Measurements from ENCODE around the gene PLEKHM1. TPM values are rescaled to one million over a fixed set of nuclear protein-coding genes. Genes with fewer than 3 reads are reported as not detected.

Gene PLEKHM1
- total RNA-seq, 1 donor from 2014 or later: 41.7 TPM

- H3K4me1 Mint-ChIP-seq (ENCODE audit: unreplicated experiment): peaks cover 20% of the 10 kb centered on the region
- H3K36me3 Mint-ChIP-seq (ENCODE audit: unreplicated experiment): no peaks in the 10 kb centered on the region
- no peak for DNase-seq (ENCODE audit: extremely low spot score, unreplicated experiment)
- H3K9me3 Mint-ChIP-seq (ENCODE audit: unreplicated experiment): no peaks in the 10 kb centered on the region
- H3K27me3 Mint-ChIP-seq (ENCODE audit: unreplicated experiment): peaks cover 53% of the 10 kb centered on the region
- H3K4me3 Mint-ChIP-seq (ENCODE audit: unreplicated experiment): no peak overlapping the region
- no peak for TF ChIP-seq CTCF (IDR thresholded peaks at IDR 0.05)
- H3K27ac Mint-ChIP-seq (ENCODE audit: unreplicated experiment): no peak overlapping the region
Observed at GRCh38 chr17:45424769-45425124, 65.8 kb downstream of the PLEKHM1 start.

GRCh38 chr17:45423975-45424335 lies 66.6 kb downstream of the PLEKHM1 start:
- no peak for TF ChIP-seq CTCF (IDR thresholded peaks at IDR 0.05)
- Mint-ChIP-seq H3K9me3 (ENCODE audit: unreplicated experiment) (no peaks in the 10 kb centered on the region), H3K4me3 (ENCODE audit: unreplicated experiment) (no peak overlapping the region), H3K4me1 (ENCODE audit: unreplicated experiment) (peaks cover 18% of the 10 kb centered on the region), H3K36me3 (ENCODE audit: unreplicated experiment) (peaks cover 2% of the 10 kb centered on the region), H3K27me3 (ENCODE audit: unreplicated experiment) (peaks cover 56% of the 10 kb centered on the region), H3K27ac (ENCODE audit: unreplicated experiment) (no peak overlapping the region)
- DNase-seq (ENCODE audit: extremely low spot score, unreplicated experiment): no peak

- DNase-seq (ENCODE audit: extremely low spot score, unreplicated experiment): no peak
- H3K4me1 Mint-ChIP-seq (ENCODE audit: unreplicated experiment): peaks cover 13% of the 10 kb centered on the region
- no peak for TF ChIP-seq CTCF (IDR thresholded peaks at IDR 0.05)
- H3K27me3 Mint-ChIP-seq (ENCODE audit: unreplicated experiment): peaks cover 52% of the 10 kb centered on the region
- H3K9me3 Mint-ChIP-seq (ENCODE audit: unreplicated experiment): no peaks in the 10 kb centered on the region
- H3K4me3 Mint-ChIP-seq (ENCODE audit: unreplicated experiment): no peak overlapping the region
- no peak overlapping the region for H3K27ac Mint-ChIP-seq (ENCODE audit: unreplicated experiment)
- H3K36me3 Mint-ChIP-seq (ENCODE audit: unreplicated experiment): peaks cover 2% of the 10 kb centered on the region
Observed at GRCh38 chr17:45423304-45423974, 67.1 kb downstream of the PLEKHM1 start.

GRCh38 chr17:45414990-45415881 lies 75.3 kb downstream of the PLEKHM1 start:
- Mint-ChIP-seq H3K9me3 (ENCODE audit: unreplicated experiment) (no peaks in the 10 kb centered on the region), H3K4me3 (ENCODE audit: unreplicated experiment) (no peak overlapping the region), H3K36me3 (ENCODE audit: unreplicated experiment) (peaks cover 2% of the 10 kb centered on the region), H3K27me3 (ENCODE audit: unreplicated experiment) (peaks cover 10% of the 10 kb centered on the region), H3K27ac (ENCODE audit: unreplicated experiment) (no peak overlapping the region), H3K4me1 (ENCODE audit: unreplicated experiment) (no peaks in the 10 kb centered on the region)
- no peak for DNase-seq (ENCODE audit: extremely low spot score, unreplicated experiment)
- TF ChIP-seq CTCF (IDR thresholded peaks at IDR 0.05): no peak

- H3K4me1 Mint-ChIP-seq (ENCODE audit: unreplicated experiment): peaks cover 2% of the 10 kb centered on the region
- TF ChIP-seq CTCF (IDR thresholded peaks at IDR 0.05): no peak
- H3K27me3 Mint-ChIP-seq (ENCODE audit: unreplicated experiment): no peaks in the 10 kb centered on the region
- no peak overlapping the region for H3K4me3 Mint-ChIP-seq (ENCODE audit: unreplicated experiment)
- no peaks in the 10 kb centered on the region for H3K36me3 Mint-ChIP-seq (ENCODE audit: unreplicated experiment)
- DNase-seq (ENCODE audit: extremely low spot score, unreplicated experiment): no peak
- H3K27ac Mint-ChIP-seq (ENCODE audit: unreplicated experiment): no peak overlapping the region
- no peaks in the 10 kb centered on the region for H3K9me3 Mint-ChIP-seq (ENCODE audit: unreplicated experiment)
Observed at GRCh38 chr17:45413498-45413923, 77.0 kb downstream of the PLEKHM1 start.
